Activated CD8-positive, alpha-beta memory T cell treated with anti-CD3 and anti-CD28 coated beads for 24 hours (primary cell): Measurements from ENCODE around the gene STPG4.

Experiments
- DNase-seq: peaks from one replicate; pipeline ENCODE4 v3.0.0-alpha.2; 2020

The STPG4 gene

GRCh38 chr2:47049502-47049901 is 105.6 kb downstream of the STPG4 start:
- no peak for DNase-seq

GRCh38 chr2:47048801-47049480 is 106.2 kb downstream of the STPG4 start:
- DNase-seq: no peak

- DNase-seq: no peak
These were observed 108.8 kb downstream of the STPG4 start for GRCh38 chr2:47046271-47046670.

- no peak for DNase-seq
These were observed 111.2 kb downstream of the STPG4 start for GRCh38 chr2:47043891-47044239.

GRCh38 chr2:47043142-47043890 is 111.8 kb downstream of the STPG4 start:
- no peak for DNase-seq

- no peak for DNase-seq
These were observed 113.0 kb downstream of the STPG4 start for GRCh38 chr2:47041891-47042684.

GRCh38 chr2:47041063-47041462 is 114.0 kb downstream of the STPG4 start:
- no peak for DNase-seq

- no peak for DNase-seq
These were observed 114.5 kb downstream of the STPG4 start for GRCh38 chr2:47040651-47041050.

GRCh38 chr2:47039913-47040562 is 115.1 kb downstream of the STPG4 start:
- DNase-seq: no peak

- DNase-seq: no peak
These were observed 115.6 kb downstream of the STPG4 start for GRCh38 chr2:47039489-47039870.

- DNase-seq: no peak
These were observed 116.2 kb downstream of the STPG4 start for GRCh38 chr2:47038656-47039488.

- no peak for DNase-seq
These were observed 117.4 kb downstream of the STPG4 start for GRCh38 chr2:47037678-47038077.
